PC-3 (cell line): ENCODE measurements around the gene PHRF1. TPM values are rescaled to one million over a fixed set of nuclear protein-coding genes. Genes with fewer than 3 reads are reported as not detected.

Experiments used
- ATAC-seq: fragments of 200-7000 bp; cut with Tn5 transposase; 2 replicates; pipeline ENCODE4 v1.9.1; 2020; ENCODE audit warnings: mild to moderate bottlenecking, moderate library complexity
- BruUV-seq: library from RNA; stranded (reverse); fragments of 400-500 nt; replicated peaks from 2 replicates; lab custom pipeline; 2021; lab: Mats Ljungman, UMichigan
- CTCF ChIA-PET: fragments of 300-600 bp; sonication (Branson Sonifier 250); formaldehyde crosslinking; loops from one replicate; lab custom pipeline; 2022; ENCODE audit warnings: antibody characterized with exemption; lab: Charles Lee
- POLR2A ChIA-PET: fragments of 300-600 bp; sonication (Branson Sonifier 250); formaldehyde crosslinking; loops from one replicate; lab custom pipeline; 2022; ENCODE audit warnings: antibody characterized with exemption; ENCODE audit not compliant: unreplicated experiment; lab: Charles Lee
- DNase-seq: peaks from one replicate; pipeline ENCODE4 v3.0.0-alpha.2; 2015
- H2AFZ ChIP-seq: fragments of 300-600 bp; sonication (generic); 2 replicates; pipeline ENCODE4 v1.6.0; 2016; ENCODE audit warnings: antibody characterized with exemption, low read length
- H3F3A ChIP-seq: fragments of 300-600 bp; sonication (generic); one replicate; pipeline ENCODE4 v1.6.0; 2017; ENCODE audit warnings: antibody characterized with exemption, low read length, control low read depth, mild to moderate bottlenecking; ENCODE audit not compliant: unreplicated experiment
- H3K27ac ChIP-seq: fragments of 300-600 bp; sonication (generic); 2 replicates; pipeline ENCODE4 v1.5.1; 2016; ENCODE audit warnings: mild to moderate bottlenecking, low read length
- H3K27me3 ChIP-seq: fragments of 300-600 bp; sonication (generic); 2 replicates; pipeline ENCODE4 v1.6.1; 2016; ENCODE audit warnings: low read length, mixed read lengths
- H3K36me3 ChIP-seq: fragments of 300-600 bp; sonication (generic); 2 replicates; pipeline ENCODE4 v1.6.1; 2016; ENCODE audit warnings: low read depth, mixed run types, low read length, mixed read lengths
- H3K4me1 ChIP-seq: fragments of 300-600 bp; sonication (generic); 2 replicates; pipeline ENCODE4 v1.5.1; 2016; ENCODE audit warnings: low read length; ENCODE audit not compliant: insufficient read depth
- H3K4me2 ChIP-seq: fragments of 300-600 bp; sonication (generic); 2 replicates; pipeline ENCODE4 v1.6.0; 2016; ENCODE audit warnings: low read length
- H3K4me3 ChIP-seq: fragments of 300-600 bp; sonication (generic); 2 replicates; pipeline ENCODE4 v1.5.1; 2016; ENCODE audit warnings: mild to moderate bottlenecking, low read length, mixed read lengths
- H3K79me2 ChIP-seq: fragments of 300-600 bp; sonication (generic); 2 replicates; pipeline ENCODE4 v1.6.1; 2017; ENCODE audit warnings: low read length, mixed read lengths
- H3K9ac ChIP-seq: fragments of 300-600 bp; sonication (generic); 2 replicates; pipeline ENCODE4 v1.6.0; 2016; ENCODE audit warnings: mild to moderate bottlenecking, low read length
- H3K9me2 ChIP-seq: fragments of 300-600 bp; sonication (generic); replicated peaks from 2 replicates; pipeline ENCODE4 v1.6.1; 2016; ENCODE audit warnings: mixed run types, low read length, mixed read lengths
- H3K9me3 ChIP-seq: fragments of 300-600 bp; sonication (generic); 2 replicates; pipeline ENCODE4 v1.6.1; 2016; ENCODE audit warnings: low read length, mixed read lengths
- H4K20me1 ChIP-seq: fragments of 300-600 bp; sonication (generic); 2 replicates; pipeline ENCODE4 v1.6.1; 2016; ENCODE audit warnings: low read length, mixed read lengths
- EZH2 ChIP-seq: fragments of 300-600 bp; sonication (generic); IDR thresholded peaks from one replicate; pipeline ENCODE4 v1.6.1; 2017; ENCODE audit warnings: antibody characterized with exemption, mild to moderate bottlenecking, low read length; ENCODE audit not compliant: unreplicated experiment
- EZH2phosphoT487 ChIP-seq: fragments of 300-600 bp; sonication (generic); IDR thresholded peaks from 2 replicates; pipeline ENCODE4 v1.6.1; 2018; ENCODE audit warnings: mild to moderate bottlenecking, antibody characterized with exemption, low read length, borderline replicate concordance
- intact Hi-C: fragments of 100-400 bp; cut with micrococcal nuclease; formaldehyde crosslinking; loops from 2 replicates; pipeline ENCODE4 v1.9.0; 2023
- total RNA-seq: library from RNA; depleted of rRNA; stranded (reverse); fragments of >200 nt; gene quantifications from 2 replicates; pipeline ENCODE4 v1.2.3, GENCODE V29; 2014
- TF ChIP-seq, protein P1 (sequence below): fragments of 300-600 bp; sonication (generic); conservative IDR thresholded peaks from 2 replicates; pipeline ENCODE4 v1.5.1; 2017; ENCODE audit warnings: antibody characterized with exemption, low read depth, mild to moderate bottlenecking, low read length

The PHRF1 gene
- total RNA-seq, 1 experiment from 2014 or later = 41.4 TPM

- H3K36me3 ChIP-seq = no peaks in the 10 kb centered on the region
- POLR2A ChIA-PET = no interaction called here
- H2AFZ ChIP-seq = no peak overlapping the region
- no peaks in the 10 kb centered on the region for H3K27me3 ChIP-seq
- H3K9me3 ChIP-seq = no peaks in the 10 kb centered on the region
- H3K27ac ChIP-seq = no peak overlapping the region
- no peaks in the 10 kb centered on the region for H3K79me2 ChIP-seq
- TF ChIP-seq EZH2phosphoT487 = no peak
- TF ChIP-seq EZH2 = no peak
- TF ChIP-seq, protein P1, sequence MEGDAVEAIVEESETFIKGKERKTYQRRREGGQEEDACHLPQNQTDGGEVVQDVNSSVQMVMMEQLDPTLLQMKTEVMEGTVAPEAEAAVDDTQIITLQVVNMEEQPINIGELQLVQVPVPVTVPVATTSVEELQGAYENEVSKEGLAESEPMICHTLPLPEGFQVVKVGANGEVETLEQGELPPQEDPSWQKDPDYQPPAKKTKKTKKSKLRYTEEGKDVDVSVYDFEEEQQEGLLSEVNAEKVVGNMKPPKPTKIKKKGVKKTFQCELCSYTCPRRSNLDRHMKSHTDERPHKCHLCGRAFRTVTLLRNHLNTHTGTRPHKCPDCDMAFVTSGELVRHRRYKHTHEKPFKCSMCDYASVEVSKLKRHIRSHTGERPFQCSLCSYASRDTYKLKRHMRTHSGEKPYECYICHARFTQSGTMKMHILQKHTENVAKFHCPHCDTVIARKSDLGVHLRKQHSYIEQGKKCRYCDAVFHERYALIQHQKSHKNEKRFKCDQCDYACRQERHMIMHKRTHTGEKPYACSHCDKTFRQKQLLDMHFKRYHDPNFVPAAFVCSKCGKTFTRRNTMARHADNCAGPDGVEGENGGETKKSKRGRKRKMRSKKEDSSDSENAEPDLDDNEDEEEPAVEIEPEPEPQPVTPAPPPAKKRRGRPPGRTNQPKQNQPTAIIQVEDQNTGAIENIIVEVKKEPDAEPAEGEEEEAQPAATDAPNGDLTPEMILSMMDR = no peak
- H3K4me2 ChIP-seq = peak overlapping the region; percentile 31; the same call in 1 of the 2 replicates
- no TSS peak for BruUV-seq
- ATAC-seq (no peak), DNase-seq (no peak)
- CTCF ChIA-PET = no interaction called here
- no peaks in the 10 kb centered on the region for H3F3A ChIP-seq
- H3K4me1 ChIP-seq = peaks cover 7% of the 10 kb centered on the region; the same call in 1 of the 2 replicates
- H4K20me1 ChIP-seq = no peaks in the 10 kb centered on the region
- H3K9ac ChIP-seq = no peak overlapping the region
- H3K4me3 ChIP-seq = no peak overlapping the region
- H3K9me2 ChIP-seq = no peaks in the 10 kb centered on the region
- intact Hi-C loops = no loop called here
Measured at GRCh38 chr11:628056-628455, 51.8 kb downstream of the PHRF1 start.

- TF ChIP-seq, protein P1 = no peak
- TF ChIP-seq EZH2phosphoT487 = no peak
- TF ChIP-seq EZH2 = no peak
- no peak overlapping the region for H2AFZ ChIP-seq
Measured at GRCh38 chr11:629237-629583, 52.9 kb downstream of the PHRF1 start.

GRCh38 chr11:630871-631270 is 54.6 kb downstream of the PHRF1 start:
- TF ChIP-seq EZH2 = no peak
- TF ChIP-seq, protein P1 = no peak
- TF ChIP-seq EZH2phosphoT487 = no peak
- Histone ChIP-seq H3K9ac (no peak overlapping the region), H3F3A (no peaks in the 10 kb centered on the region), H3K27me3 (no peaks in the 10 kb centered on the region), H3K27ac (no peak overlapping the region), H3K4me1 (no peaks in the 10 kb centered on the region; the same call in 1 of the 2 replicates), H3K36me3 (no peaks in the 10 kb centered on the region), H3K79me2 (no peaks in the 10 kb centered on the region), H3K9me3 (no peaks in the 10 kb centered on the region), H3K9me2 (no peaks in the 10 kb centered on the region), H2AFZ (no peak overlapping the region), H3K4me2 (no peak overlapping the region), H3K4me3 (no peak overlapping the region), H4K20me1 (no peaks in the 10 kb centered on the region)
- ATAC-seq = no peak
- CTCF ChIA-PET = no interaction called here
- POLR2A ChIA-PET = no interaction called here
- no TSS peak for BruUV-seq
- intact Hi-C loops = no loop called here
- DNase-seq = no peak

More at GRCh38 chr11:629237-629583, 52.9 kb downstream of the PHRF1 start:
- H3K4me2 ChIP-seq = no peak overlapping the region
- no peak overlapping the region for H3K27ac ChIP-seq
- no peak overlapping the region for H3K4me3 ChIP-seq
- H3F3A ChIP-seq = no peaks in the 10 kb centered on the region
- H3K9me2 ChIP-seq = no peaks in the 10 kb centered on the region
- ATAC-seq = no peak
- DNase-seq = no peak
- no peak overlapping the region for H3K9ac ChIP-seq
- no peaks in the 10 kb centered on the region for H4K20me1 ChIP-seq
- H3K79me2 ChIP-seq = no peaks in the 10 kb centered on the region
- no peaks in the 10 kb centered on the region for H3K27me3 ChIP-seq
- intact Hi-C loops = no loop called here
- no peaks in the 10 kb centered on the region for H3K9me3 ChIP-seq
- no TSS peak for BruUV-seq
- ChIA-PET POLR2A (no interaction called here), CTCF (no interaction called here)
- H3K36me3 ChIP-seq = no peaks in the 10 kb centered on the region
- H3K4me1 ChIP-seq = peaks cover 4% of the 10 kb centered on the region; the same call in 1 of the 2 replicates
